GM15510 (cell line): Measurements from ENCODE around the gene CLOCK.
A peak's percentile ranks its signal among the peaks of the same experiment; 100 is the strongest.

Source experiments
- POLR2A ChIP-seq: IDR thresholded peaks from 3 replicates; pipeline ENCODE4 v1.6.1; 2011; ENCODE audit warnings: borderline replicate concordance; ENCODE audit not compliant: insufficient read length; ENCODE audit errors: extremely low read depth

The CLOCK gene

GRCh38 chr4:55545641-55546505, 836 bp downstream of the CLOCK start:
- peak; percentile 57 for TF ChIP-seq POLR2A

GRCh38 chr4:55545151-55545550, 1.6 kb downstream of the CLOCK start:
- no peak for TF ChIP-seq POLR2A

- no peak for TF ChIP-seq POLR2A
Observed at GRCh38 chr4:55543858-55544257, 2.9 kb downstream of the CLOCK start.

- TF ChIP-seq POLR2A = no peak
Observed at GRCh38 chr4:55540271-55540670, 6.4 kb downstream of the CLOCK start.

- TF ChIP-seq POLR2A = no peak
Observed at GRCh38 chr4:55539658-55540057, 7.1 kb downstream of the CLOCK start.

- no peak for TF ChIP-seq POLR2A
Observed at GRCh38 chr4:55538531-55538930, 8.2 kb downstream of the CLOCK start.

- no peak for TF ChIP-seq POLR2A
Observed at GRCh38 chr4:55534306-55534705, 12.4 kb downstream of the CLOCK start.

GRCh38 chr4:55530691-55531090, 16.0 kb downstream of the CLOCK start:
- TF ChIP-seq POLR2A = no peak

GRCh38 chr4:55530167-55530566, 16.5 kb downstream of the CLOCK start:
- no peak for TF ChIP-seq POLR2A

GRCh38 chr4:55528491-55528890, 18.2 kb downstream of the CLOCK start:
- no peak for TF ChIP-seq POLR2A

GRCh38 chr4:55524844-55525571, 21.7 kb downstream of the CLOCK start:
- TF ChIP-seq POLR2A = no peak

GRCh38 chr4:55518442-55518841, 28.3 kb downstream of the CLOCK start:
- no peak for TF ChIP-seq POLR2A

GRCh38 chr4:55517526-55518229, 29.0 kb downstream of the CLOCK start:
- no peak for TF ChIP-seq POLR2A

- TF ChIP-seq POLR2A = no peak
Observed at GRCh38 chr4:55512922-55513571, 33.7 kb downstream of the CLOCK start.

GRCh38 chr4:55512077-55512476, 34.6 kb downstream of the CLOCK start:
- TF ChIP-seq POLR2A = no peak
